GM06990 (cell line): ENCODE results near the gene MTSS2.

ENCODE experiments used
- DNase-seq: peaks from one replicate; pipeline ENCODE4 v3.0.0-alpha.2; 2011; ENCODE audit not compliant: insufficient read length; ENCODE audit errors: extremely low read depth
- H3K27me3 ChIP-seq: replicated peaks from 2 replicates; pipeline ENCODE4 v1.6.0; 2011; ENCODE audit warnings: low read length; ENCODE audit not compliant: control insufficient read depth, insufficient read depth
- H3K36me3 ChIP-seq: 2 replicates; pipeline ENCODE4 v1.5.1; 2011; ENCODE audit warnings: low read length; ENCODE audit not compliant: control insufficient read depth, insufficient read depth
- H3K4me3 ChIP-seq: replicated peaks from 2 replicates; pipeline ENCODE4 v1.5.1; 2011; ENCODE audit warnings: low read depth, mild to moderate bottlenecking, control low read depth, low read length
- TF ChIP-seq, protein P1 (sequence below): IDR thresholded peaks from 2 replicates; pipeline ENCODE4 v1.5.1; 2011; ENCODE audit warnings: low read length, control low read depth, mild to moderate bottlenecking, inconsistent platforms; ENCODE audit not compliant: insufficient read depth, poor library complexity, severe bottlenecking

MTSS2 gene

GRCh38 chr16:70689970-70690891, 4.4 kb upstream of the MTSS2 start:
- TF ChIP-seq, protein P1, sequence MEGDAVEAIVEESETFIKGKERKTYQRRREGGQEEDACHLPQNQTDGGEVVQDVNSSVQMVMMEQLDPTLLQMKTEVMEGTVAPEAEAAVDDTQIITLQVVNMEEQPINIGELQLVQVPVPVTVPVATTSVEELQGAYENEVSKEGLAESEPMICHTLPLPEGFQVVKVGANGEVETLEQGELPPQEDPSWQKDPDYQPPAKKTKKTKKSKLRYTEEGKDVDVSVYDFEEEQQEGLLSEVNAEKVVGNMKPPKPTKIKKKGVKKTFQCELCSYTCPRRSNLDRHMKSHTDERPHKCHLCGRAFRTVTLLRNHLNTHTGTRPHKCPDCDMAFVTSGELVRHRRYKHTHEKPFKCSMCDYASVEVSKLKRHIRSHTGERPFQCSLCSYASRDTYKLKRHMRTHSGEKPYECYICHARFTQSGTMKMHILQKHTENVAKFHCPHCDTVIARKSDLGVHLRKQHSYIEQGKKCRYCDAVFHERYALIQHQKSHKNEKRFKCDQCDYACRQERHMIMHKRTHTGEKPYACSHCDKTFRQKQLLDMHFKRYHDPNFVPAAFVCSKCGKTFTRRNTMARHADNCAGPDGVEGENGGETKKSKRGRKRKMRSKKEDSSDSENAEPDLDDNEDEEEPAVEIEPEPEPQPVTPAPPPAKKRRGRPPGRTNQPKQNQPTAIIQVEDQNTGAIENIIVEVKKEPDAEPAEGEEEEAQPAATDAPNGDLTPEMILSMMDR = no peak
- no peak for DNase-seq
- no peaks in the 10 kb centered on the region; the same call in none of the 2 replicates for H3K36me3 ChIP-seq
- H3K27me3 ChIP-seq = no peaks in the 10 kb centered on the region; the same call in 1 of the 2 replicates
- no peak overlapping the region for H3K4me3 ChIP-seq

GRCh38 chr16:70689035-70689969, 3.4 kb upstream of the MTSS2 start:
- Histone ChIP-seq H3K4me3 (no peak overlapping the region), H3K36me3 (no peaks in the 10 kb centered on the region; the same call in 1 of the 2 replicates)
- no peak for DNase-seq

DNA sequence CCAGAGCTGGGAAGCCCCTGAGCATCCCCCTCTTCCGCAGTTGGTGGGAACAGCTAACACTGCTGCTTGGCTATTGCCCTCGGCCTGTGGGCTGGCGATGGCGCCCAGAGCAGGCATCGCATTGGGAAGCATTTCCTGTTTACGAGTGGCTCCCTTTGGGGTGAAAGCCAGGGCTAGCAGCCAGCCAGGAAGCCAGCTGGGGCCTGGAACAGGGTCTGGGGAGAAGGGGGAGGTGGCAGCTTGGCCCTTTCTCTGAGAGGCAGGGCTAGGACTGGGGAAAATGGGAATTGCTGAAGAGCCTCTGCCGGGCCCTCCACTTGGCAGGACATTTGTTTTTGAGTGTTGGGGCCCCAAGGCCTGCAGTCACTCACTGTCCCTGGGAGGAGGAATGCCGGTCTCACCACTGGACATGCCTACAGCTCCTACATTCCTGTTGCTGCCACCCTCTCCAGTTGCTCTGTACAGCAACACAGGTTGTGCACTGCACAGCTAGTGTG, 2.4 kb upstream of the MTSS2 start:
- Histone ChIP-seq H3K4me3 (no peak overlapping the region), H3K36me3 (no peaks in the 10 kb centered on the region), H3K27me3 (no peaks in the 10 kb centered on the region; the same call in 1 of the 2 replicates)
- DNase-seq = no peak
- TF ChIP-seq, protein P1 = no peak

More at GRCh38 chr16:70689035-70689969, 3.4 kb upstream of the MTSS2 start:
- H3K27me3 ChIP-seq = no peaks in the 10 kb centered on the region; the same call in 1 of the 2 replicates
- TF ChIP-seq, protein P1 = no peak

DNA sequence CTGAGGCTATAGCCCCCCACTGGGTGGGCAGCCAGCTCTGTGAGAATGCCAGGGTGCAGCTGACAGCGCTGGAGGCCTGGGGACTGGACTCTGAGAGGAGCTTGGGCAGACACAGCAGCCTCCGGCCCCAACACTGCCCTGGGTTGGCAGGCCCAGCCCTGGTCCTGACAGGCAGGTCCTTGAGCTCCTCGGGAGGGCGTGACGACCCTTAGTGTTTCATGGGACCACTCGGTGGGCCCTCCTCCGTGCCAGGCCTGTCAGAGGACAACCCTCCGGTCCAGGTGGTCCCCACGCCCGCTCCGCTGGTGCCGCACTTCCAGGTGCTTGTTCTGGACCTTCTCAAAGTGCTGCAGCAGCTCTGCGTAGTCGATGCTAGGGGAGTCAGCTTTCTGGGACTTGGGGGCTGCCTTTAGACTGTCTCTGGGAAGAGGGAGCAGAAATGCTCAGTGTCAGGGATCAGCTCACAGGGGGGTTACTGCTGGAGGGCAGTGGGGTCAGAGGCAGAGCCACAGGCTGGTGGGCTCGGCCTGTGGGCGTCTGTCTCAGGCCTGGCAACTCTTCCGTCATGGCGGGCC, 1.9 kb upstream of the MTSS2 start:
- Histone ChIP-seq H3K36me3 (no peaks in the 10 kb centered on the region), H3K27me3 (no peaks in the 10 kb centered on the region; the same call in 1 of the 2 replicates), H3K4me3 (no peak overlapping the region)
- TF ChIP-seq, protein P1 = no peak
- DNase-seq = no peak

DNA sequence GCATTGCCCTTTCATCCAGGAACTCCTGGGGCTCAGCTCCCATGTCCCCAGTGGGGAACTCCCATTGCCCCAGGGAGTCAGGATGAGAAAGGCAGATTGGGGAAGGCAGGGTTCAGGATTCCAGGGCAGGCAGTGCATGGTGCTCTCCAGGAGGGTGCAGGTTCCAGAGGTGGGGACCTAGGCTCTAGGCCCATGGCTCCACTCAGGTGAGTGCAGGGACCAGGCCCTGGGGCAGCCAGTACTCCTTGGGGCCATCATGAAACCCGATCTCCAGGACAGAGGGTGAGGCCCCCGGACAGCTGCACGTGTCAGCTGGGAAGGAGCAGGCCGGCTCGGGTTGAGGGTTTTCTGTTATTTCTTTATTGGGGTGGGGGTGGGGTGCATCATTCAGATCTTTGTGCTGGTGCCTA, 1.3 kb upstream of the MTSS2 start:
- TF ChIP-seq, protein P1 = no peak
- H3K36me3 ChIP-seq = no peaks in the 10 kb centered on the region
- H3K4me3 ChIP-seq = no peak overlapping the region
- DNase-seq = no peak
- H3K27me3 ChIP-seq = no peaks in the 10 kb centered on the region; the same call in 1 of the 2 replicates
